Measurements from ENCODE around the gene GPR158. TPM values are rescaled to one million over a fixed set of nuclear protein-coding genes. Genes with fewer than 3 reads are reported as not detected.

Gene GPR158
- total and polyA plus RNA-seq, 2 of the 8 experiments (the other 6 are each of a cell fraction or from before 2014, with no cell fraction given), result 0.14 to 0.78 TPM

GRCh38 chr10:25615926-25616325 lies 441.1 kb downstream of the GPR158 start:
- no peak for TF ChIP-seq TEAD4 (IDR thresholded peaks at IDR 0.05; ENCODE audit: low read depth, low read length)
- TF ChIP-seq SIRT6 (IDR thresholded peaks at IDR 0.05; ENCODE audit: low read length), result no peak
- no peak for TF ChIP-seq CHD2 (IDR thresholded peaks at IDR 0.05; ENCODE audit: low read length)
- TF ChIP-seq HDAC6 (IDR thresholded peaks at IDR 0.05; ENCODE audit: low read depth, low read length), result no peak
- no peak for TF ChIP-seq BACH1 (IDR thresholded peaks at IDR 0.05; ENCODE audit: low read length)
- TF ChIP-seq NANOG (IDR thresholded peaks at IDR 0.05; ENCODE audit: insufficient read depth, low read depth, low read length, poor library complexity, severe bottlenecking), result no peak
- TF ChIP-seq SUZ12 (IDR thresholded peaks at IDR 0.05; ENCODE audit: low read length), result no peak
- no peak for TF ChIP-seq TCF12 (IDR thresholded peaks at IDR 0.05; ENCODE audit: low read depth, low read length)
- no peak for TF ChIP-seq TBP (IDR thresholded peaks at IDR 0.05; ENCODE audit: low read depth, low read length)
- no peak for TF ChIP-seq RFX5 (IDR thresholded peaks at IDR 0.05; ENCODE audit: borderline replicate concordance, low read depth, low read length)
- TF ChIP-seq POU5F1 (IDR thresholded peaks at IDR 0.05; ENCODE audit: low read depth, low read length), result no peak
- TF ChIP-seq MAFK (IDR thresholded peaks at IDR 0.05; ENCODE audit: low read depth, low read length), result no peak
- TF ChIP-seq JUND (IDR thresholded peaks at IDR 0.05; ENCODE audit: low read length), result no peak
- TF ChIP-seq RBBP5 (IDR thresholded peaks at IDR 0.05; ENCODE audit: borderline replicate concordance, low read depth, low read length), result no peak
- Histone ChIP-seq H3K79me2 (ENCODE audit: control insufficient read depth in 1 of 2, insufficient read depth in 2 of 2, low read length in 2 of 2) (no peaks in the 10 kb centered on the region), H4K8ac (ENCODE audit: extremely low read depth, insufficient read depth, low read length) (no peak overlapping the region), H2BK120ac (replicated peaks; ENCODE audit: low read depth, low read length) (no peak overlapping the region), H3K56ac (replicated peaks; ENCODE audit: insufficient read length, low read depth, low read length) (no peak overlapping the region), H2AK5ac (ENCODE audit: low read depth, low read length) (no peak overlapping the region), H2BK12ac (ENCODE audit: low read depth, low read length) (no peak overlapping the region), H3K27me3 (replicated peaks in 1 of 4; ENCODE audit: control insufficient read depth in 3 of 4, extremely low read depth in 1 of 4, insufficient read depth in 3 of 4, low read length in 3 of 4) (no peaks in the 10 kb centered on the region), H3K79me1 (ENCODE audit: low read depth, low read length) (no peaks in the 10 kb centered on the region), H3K23me2 (ENCODE audit: low read depth, low read length) (no peaks in the 10 kb centered on the region), H3K4ac (replicated peaks; ENCODE audit: insufficient read length, low read depth, low read length) (no peak overlapping the region), H2BK5ac (ENCODE audit: low read depth, low read length) (no peak overlapping the region), H4K5ac (ENCODE audit: insufficient read length, low read depth, low read length) (no peak overlapping the region), H3K36me3 (ENCODE audit: control insufficient read depth in 2 of 4, insufficient read depth in 4 of 4, low read length in 3 of 4) (no peaks in the 10 kb centered on the region), H3K4me2 (ENCODE audit: insufficient read depth in 1 of 2, low read depth in 2 of 2, low read length in 2 of 2) (no peak overlapping the region), H4K91ac (replicated peaks; ENCODE audit: insufficient read length, low read length) (no peak overlapping the region), H3K9me3 (ENCODE audit: insufficient read depth in 2 of 2, low read depth in 1 of 2, low read length in 1 of 2) (no peaks in the 10 kb centered on the region), H3K23ac (ENCODE audit: insufficient read length) (no peak overlapping the region), H2AFZ (ENCODE audit: low read length) (no peak overlapping the region), H3K18ac (ENCODE audit: extremely low read depth, low read length) (no peak overlapping the region), H3K9ac (replicated peaks in 1 of 4; ENCODE audit: extremely low read depth in 1 of 4, low read depth in 3 of 4, low read length in 3 of 4) (no peak overlapping the region), H3K4me1 (replicated peaks in 1 of 4; ENCODE audit: control insufficient read depth in 3 of 4, insufficient read depth in 4 of 4, low read length in 3 of 4) (no peaks in the 10 kb centered on the region; a peak in 1 of 7 replicates), H3K27ac (ENCODE audit: low read depth, low read length) (no peak overlapping the region), H4K20me1 (replicated peaks in 1 of 2; ENCODE audit: control insufficient read depth in 1 of 2, insufficient read depth in 2 of 2, low read length in 2 of 2) (no peaks in the 10 kb centered on the region), H3K14ac (ENCODE audit: insufficient read length) (no peak overlapping the region), H2BK20ac (ENCODE audit: low read length) (no peak overlapping the region), H3K4me3 (ENCODE audit: extremely low read depth in 1 of 4, insufficient read depth in 2 of 4, low read depth in 3 of 4, low read length in 4 of 4) (no peak overlapping the region), H2BK15ac (ENCODE audit: low read length) (no peak overlapping the region)
- WGBS, 2 experiments (ENCODE audit: extremely low coverage in 1 of 2, insufficient coverage in 1 of 2, insufficient read length in 1 of 2, insufficient replicate concordance in 2 of 2, low coverage in 1 of 2, low lambda C conversion rate in 2 of 2, missing lambda C conversion rate in 1 of 2), result 95% methylated on average over 5 of the region's 5 CpGs; no CpG with 5 or more reads in 1 of the 2 experiments
- POLR2A ChIA-PET (ENCODE audit: partially characterized antibody), result no interaction called here
- DNase-seq (ENCODE audit: low read depth in 1 of 2, low spot score in 2 of 2) (no peak), FAIRE-seq (no peak)
- CTCF ChIA-PET (ENCODE audit: partially characterized antibody), result interaction anchor here (1.8 kb wide), 1 partner anchor 9 kb away, joined by 9 read pairs; no protein-coding TSS in a partner anchor
